ELR (cell line): ENCODE measurements around the gene HIKESHI.

Experiments
- DNase-seq: peaks from one replicate; pipeline ENCODE4 v3.0.0-alpha.2; 2015; ENCODE audit warnings: low read depth

The HIKESHI gene, protein sequence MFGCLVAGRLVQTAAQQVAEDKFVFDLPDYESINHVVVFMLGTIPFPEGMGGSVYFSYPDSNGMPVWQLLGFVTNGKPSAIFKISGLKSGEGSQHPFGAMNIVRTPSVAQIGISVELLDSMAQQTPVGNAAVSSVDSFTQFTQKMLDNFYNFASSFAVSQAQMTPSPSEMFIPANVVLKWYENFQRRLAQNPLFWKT

DNA sequence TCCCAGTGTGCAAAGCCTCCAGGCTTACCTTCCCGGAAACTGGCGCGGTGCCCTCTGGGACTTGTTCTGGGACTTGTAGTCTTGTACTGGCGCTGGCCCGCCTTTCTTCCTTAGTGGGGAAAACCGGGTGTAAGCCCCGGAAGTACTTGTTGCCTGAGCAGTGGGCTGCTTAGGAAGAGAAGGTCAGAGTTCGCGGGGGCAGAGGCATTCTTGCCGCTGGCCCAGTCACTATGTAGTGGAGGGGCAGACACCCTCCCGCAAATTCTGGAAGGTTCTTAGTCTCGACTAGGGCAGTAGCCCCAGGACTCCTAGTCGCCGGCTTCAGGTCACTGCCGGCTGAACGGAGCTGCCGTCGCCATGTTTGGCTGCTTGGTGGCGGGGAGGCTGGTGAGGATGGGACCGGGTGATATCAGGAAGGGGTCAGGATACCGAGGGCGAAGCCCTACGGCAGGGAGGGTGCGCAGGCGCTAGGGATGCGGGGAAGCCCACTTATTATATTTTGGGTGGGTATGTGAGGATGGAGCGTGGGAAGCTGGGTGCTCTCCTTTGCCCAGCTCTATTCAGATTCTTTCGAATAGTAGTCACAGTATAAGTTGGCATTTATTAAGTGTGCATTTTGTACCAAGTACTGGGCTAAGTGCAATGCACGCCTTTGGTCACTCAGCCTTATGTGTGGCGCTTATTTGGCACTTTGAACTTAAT, at the start of gene HIKESHI:
HIKESHI (plus strand) TSS at position 149 of the 702 bp plus-strand sequence; CDS start at position 358, 209 bp downstream.
- DNase-seq: peak; percentile 99

GRCh38 chr11:86255896-86256295, 46.1 kb upstream of the HIKESHI start:
- no peak for DNase-seq

GRCh38 chr11:86256608-86257007, 45.4 kb upstream of the HIKESHI start:
- no peak for DNase-seq

GRCh38 chr11:86257446-86257845, 44.6 kb upstream of the HIKESHI start:
- DNase-seq: no peak

GRCh38 chr11:86259730-86260129, 42.3 kb upstream of the HIKESHI start:
- no peak for DNase-seq

DNA sequence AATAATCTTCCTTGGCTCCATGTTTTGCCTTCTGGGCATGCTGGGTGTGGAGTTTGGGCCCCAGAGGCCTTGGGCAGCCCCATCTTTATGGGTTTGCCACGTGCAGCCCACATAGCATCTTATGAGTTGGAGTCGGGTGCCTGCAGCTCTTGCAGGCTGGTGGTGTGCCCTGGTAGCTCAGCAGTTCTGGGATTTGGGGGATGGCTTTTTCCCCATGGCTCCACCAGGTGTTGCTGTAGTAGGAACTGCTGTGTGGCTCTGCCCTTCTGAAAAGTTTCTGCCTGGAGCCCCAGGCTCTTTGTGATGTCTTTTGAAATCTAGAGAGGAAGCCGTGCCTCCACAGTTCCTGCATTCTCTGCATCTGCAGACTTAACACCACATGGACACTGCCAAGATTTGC, 40.7 kb upstream of the HIKESHI start:
- no peak for DNase-seq

DNA sequence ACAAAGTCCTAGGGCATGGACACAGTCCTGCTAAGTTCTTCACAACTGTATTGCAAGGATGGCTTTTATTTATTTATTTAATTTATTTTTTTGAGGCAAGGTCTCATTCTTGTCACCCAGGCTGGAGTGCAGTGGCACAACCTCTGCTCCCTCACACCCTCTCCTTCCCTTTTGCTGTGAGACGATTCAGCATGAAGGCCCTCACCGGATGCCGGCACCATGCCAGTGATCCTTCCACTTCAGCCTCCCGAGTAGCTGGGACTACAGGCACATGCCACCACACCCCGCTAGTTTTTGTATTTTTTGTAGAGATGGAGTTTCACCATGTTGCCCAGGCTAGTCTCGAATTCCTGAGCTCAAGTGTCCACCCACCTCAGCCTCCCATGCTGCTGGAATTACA, 39.7 kb upstream of the HIKESHI start:
- no peak for DNase-seq

GRCh38 chr11:86264649-86265048, 37.4 kb upstream of the HIKESHI start:
- no peak for DNase-seq

DNA sequence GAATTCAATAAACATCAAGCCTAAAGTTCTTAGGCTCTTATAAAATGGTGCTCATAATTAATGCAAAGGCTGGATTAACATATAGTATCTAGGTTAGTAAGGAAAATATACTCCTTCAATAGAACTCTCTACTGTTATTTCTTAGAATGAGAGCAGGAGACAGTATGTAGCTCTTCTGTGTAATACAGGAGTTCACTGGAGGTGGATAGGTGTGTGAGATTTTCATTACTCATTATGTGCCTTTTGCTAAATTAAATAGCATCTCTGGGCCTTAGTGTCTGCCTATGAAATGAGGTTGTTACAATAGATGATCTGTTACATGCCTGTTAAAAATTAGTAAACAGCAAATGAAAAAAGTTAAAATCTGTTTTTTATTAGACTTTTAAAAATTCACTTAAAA, 36.8 kb upstream of the HIKESHI start:
- DNase-seq: no peak

- no peak for DNase-seq
These were observed 32.4 kb upstream of the HIKESHI start for GRCh38 chr11:86269645-86270044.

- peak; percentile 30 for DNase-seq
These were observed 27.5 kb upstream of the HIKESHI start for GRCh38 chr11:86274503-86274902.

GRCh38 chr11:86274999-86275398, 27.0 kb upstream of the HIKESHI start:
- DNase-seq: no peak

- no peak for DNase-seq
These were observed 26.3 kb upstream of the HIKESHI start for GRCh38 chr11:86275493-86276370.

GRCh38 chr11:86277741-86278140, 24.3 kb upstream of the HIKESHI start:
- no peak for DNase-seq

DNA sequence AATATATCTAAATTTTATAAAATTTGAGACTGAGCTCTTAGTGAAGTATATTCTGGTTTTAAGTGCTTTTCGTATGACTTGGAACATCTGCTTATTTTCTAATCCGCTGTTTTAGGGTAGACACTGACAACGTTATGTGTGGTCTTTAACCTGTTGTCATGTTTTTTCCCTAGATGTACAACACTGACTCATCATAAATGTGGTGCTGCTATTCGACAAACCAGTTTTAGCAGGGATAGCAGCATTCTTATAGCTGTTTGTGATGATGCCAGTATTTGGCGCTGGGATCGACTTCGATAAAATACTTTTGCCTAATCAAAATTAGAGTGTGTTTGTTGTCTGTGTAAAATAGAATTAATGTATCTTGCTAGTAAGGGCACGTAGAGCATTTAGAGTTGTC, 23.8 kb upstream of the HIKESHI start:
- no peak for DNase-seq

GRCh38 chr11:86279747-86280146, 22.3 kb upstream of the HIKESHI start:
- DNase-seq: no peak

DNA sequence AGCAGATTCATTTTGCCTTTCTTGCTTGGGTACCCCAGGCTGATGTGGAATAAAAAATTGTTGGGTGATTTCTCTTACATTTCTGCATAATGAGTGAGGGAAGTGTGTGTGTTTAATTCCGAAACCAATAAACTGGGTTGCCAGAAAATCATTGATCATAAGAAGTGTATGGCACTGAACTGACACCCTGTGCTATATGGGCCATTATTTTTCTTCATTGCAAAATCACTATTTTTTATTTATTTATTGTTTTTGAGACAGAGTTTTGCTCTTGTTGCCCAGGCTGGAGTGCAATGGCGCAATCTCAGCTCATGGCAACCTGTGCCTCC, 14.6 kb upstream of the HIKESHI start:
- DNase-seq: no peak

DNA sequence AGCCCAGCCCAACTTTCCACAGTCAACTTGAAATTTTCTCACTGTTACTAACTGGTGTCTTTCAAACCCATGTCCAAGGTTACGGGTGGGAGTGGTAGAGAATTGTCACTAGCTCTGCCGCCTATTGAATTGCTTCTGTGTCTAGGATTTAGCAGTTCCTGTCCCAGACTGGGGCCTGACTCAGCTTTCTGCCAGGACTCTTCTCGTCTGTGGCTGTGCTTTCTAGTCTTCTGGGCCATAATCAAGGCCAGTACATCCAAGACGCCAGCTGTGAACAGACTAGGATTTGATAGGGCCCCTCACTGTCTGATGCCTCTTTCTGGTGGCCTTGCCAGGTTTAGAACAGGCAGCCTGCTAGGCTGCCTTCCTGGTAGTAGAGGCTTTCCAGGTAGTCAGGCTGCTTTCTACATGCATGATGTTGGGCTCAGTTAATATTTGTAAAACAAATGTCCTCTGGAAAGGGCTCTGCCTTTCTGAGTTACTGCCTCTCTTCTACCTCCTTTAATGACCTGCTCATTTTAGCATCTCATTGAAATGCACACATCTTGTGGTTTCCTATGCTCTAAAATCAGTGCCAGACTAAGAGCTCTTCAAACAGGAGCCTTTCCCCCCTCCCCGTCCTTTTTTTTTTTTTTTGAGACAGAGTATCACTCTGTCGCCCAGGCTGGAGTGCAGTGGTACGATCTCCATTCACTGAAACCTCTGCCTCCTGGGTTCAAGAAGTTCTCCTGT, 13.1 kb upstream of the HIKESHI start:
- no peak for DNase-seq

GRCh38 chr11:86289508-86290280, 12.3 kb upstream of the HIKESHI start:
- peak; percentile 32 for DNase-seq

- peak; percentile 78 for DNase-seq
These were observed 10.4 kb upstream of the HIKESHI start for GRCh38 chr11:86291466-86292262.
